HAP-1 (cell line): ENCODE measurements around the gene ZDHHC12.

Source experiments
- DNase-seq, 2 experiments: peaks; one replicate each; pipeline ENCODE4 v3.0.0-alpha.2; 2016 to 2020; ENCODE audit warnings: low spot score in 2 of 2
- H3K27me3 ChIP-seq: fragments of 250-450 bp; sonication (Bioruptor Pico); 2 replicates; pipeline ENCODE4 v1.5.1; 2020; ENCODE audit warnings: low read depth, mild to moderate bottlenecking, moderate library complexity
- H3K36me3 ChIP-seq: fragments of 250-450 bp; sonication (Bioruptor Pico); replicated peaks from 2 replicates; pipeline ENCODE4 v1.5.1; 2020; ENCODE audit warnings: mild to moderate bottlenecking
- H3K4me1 ChIP-seq: fragments of 250-450 bp; sonication (Bioruptor Pico); 2 replicates; pipeline ENCODE4 v1.5.1; 2020; ENCODE audit warnings: mild to moderate bottlenecking
- H3K4me3 ChIP-seq: fragments of 250-450 bp; sonication (Bioruptor Pico); 2 replicates; pipeline ENCODE4 v1.5.1; 2020; ENCODE audit warnings: mild to moderate bottlenecking, moderate library complexity
- H3K9me3 ChIP-seq: fragments of 250-450 bp; sonication (Bioruptor Pico); 2 replicates; pipeline ENCODE4 v1.5.1; 2020; ENCODE audit warnings: mild to moderate bottlenecking, moderate library complexity
- in situ Hi-C: fragments of 300-500 bp; cut with MboI; formaldehyde crosslinking; loops from 3 replicates; pipeline ENCODE4 v1.14.3; 2020; ENCODE audit warnings: low sequenced_read_pairs, inconsistent platforms, mixed read lengths

The ZDHHC12 gene, protein sequence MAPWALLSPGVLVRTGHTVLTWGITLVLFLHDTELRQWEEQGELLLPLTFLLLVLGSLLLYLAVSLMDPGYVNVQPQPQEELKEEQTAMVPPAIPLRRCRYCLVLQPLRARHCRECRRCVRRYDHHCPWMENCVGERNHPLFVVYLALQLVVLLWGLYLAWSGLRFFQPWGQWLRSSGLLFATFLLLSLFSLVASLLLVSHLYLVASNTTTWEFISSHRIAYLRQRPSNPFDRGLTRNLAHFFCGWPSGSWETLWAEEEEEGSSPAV

DNA sequence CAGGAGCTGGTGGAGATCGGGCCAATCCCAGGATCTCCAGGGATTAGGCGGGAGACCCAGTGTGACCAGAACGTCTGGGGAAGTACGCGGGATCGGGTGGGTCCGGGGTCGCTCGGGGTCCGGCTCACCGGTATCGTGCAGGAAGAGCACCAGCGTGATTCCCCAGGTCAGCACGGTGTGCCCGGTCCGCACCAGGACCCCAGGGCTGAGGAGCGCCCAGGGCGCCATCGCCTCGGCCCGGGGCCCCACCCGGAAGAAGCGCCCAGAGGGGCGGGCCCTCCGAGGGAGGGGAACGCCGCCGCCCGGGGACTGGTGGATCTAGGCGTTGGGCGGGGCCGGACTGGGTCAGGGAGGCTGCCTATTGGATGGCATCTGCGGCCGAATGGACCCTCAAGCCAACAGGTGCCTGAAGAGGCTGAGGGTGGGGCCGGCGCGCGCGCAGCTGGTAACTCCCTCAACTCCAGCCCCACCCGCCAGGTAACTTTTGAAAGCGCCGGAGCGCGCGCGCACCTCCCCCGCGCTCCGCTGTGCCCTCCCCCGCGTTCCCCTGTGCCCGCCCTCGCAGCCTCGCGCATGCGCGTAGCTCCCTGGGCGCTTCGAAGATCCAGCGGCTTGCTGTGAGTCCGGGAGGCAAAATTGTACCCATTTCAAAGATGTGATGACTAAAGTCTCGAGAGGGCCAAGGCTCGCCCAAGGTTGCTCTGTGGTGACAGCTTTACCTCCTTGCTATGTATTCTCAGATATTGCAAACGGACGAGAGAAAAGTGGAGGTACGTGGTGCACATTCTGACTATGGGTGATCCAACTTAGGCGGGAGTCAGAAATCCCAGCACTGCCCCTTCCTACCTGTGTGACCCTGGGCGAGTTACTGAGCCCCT is at the start of gene ZDHHC12:
TSS of gene ZDHHC12 (minus strand) at position 262 of the 878 bp plus-strand sequence. CDS start at position 228, 34 bp downstream.
- in situ Hi-C loops, result no loop called here
- DNase-seq, result peak; percentile 99 to 100
- H3K36me3 ChIP-seq, result peaks cover 28% of the 10 kb centered on the region
- peak within 1 kb of the TSS; percentile 86 for H3K4me3 ChIP-seq
- peaks cover 12% of the 10 kb centered on the region for H3K4me1 ChIP-seq
- no peaks in the 10 kb centered on the region for H3K27me3 ChIP-seq
- no peaks in the 10 kb centered on the region for H3K9me3 ChIP-seq

- no peaks in the 10 kb centered on the region for H3K27me3 ChIP-seq
- H3K36me3 ChIP-seq, result no peaks in the 10 kb centered on the region
- in situ Hi-C loops, result no loop called here
- 0 out of 2 replicates have a peak, but pooled peaks cover 5% of the 10 kb centered on the region for H3K9me3 ChIP-seq
- H3K4me3 ChIP-seq, result no peak overlapping the region
- no peak for DNase-seq
- H3K4me1 ChIP-seq, result peaks cover 3% of the 10 kb centered on the region
Observed at GRCh38 chr9:128773049-128773448, 49.1 kb upstream of the ZDHHC12 start.

DNA sequence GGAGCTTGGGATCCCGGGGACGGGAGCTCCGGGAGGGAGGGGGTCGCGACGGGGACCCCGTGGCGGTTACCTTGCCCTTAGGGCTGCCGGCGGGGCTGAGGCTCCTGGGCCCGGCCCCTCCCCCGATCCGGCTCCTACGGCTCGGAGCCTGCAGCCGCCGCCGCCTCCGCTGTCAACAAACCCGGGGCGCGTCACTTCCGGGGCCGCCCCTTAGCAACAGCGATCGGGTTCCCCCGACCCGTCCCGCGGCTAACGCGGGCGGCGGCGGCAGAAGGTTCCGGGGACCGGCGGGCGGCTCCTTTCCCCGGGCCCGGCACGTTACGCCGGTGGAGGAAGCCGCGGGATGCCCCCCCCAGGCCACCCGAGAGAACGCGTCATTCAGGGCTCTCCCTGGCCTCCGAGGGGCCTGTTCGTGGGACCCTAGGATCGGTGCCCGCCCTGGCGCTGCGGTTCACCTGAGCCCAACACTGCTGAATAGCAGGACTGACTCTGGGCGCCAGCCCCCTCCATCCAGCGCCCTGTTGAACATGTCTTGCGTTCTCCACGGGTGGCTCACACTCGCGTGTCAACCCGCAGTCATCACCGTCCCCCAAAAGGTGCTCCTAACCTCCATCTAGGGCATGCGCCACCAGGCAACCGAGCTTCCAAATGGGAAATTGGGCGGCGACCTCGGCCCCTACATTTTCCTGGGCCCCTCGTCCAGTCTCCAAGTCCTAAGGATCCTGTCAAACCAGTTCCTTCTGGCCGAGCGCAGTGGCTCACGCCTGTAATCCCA is 48.0 kb upstream of the ZDHHC12 start, which contains the start of gene ZER1:
TSS of gene ZER1 (minus strand) at position 183 of the 775 bp plus-strand sequence. CDS start 16,362 bp downstream, outside the sequence.
- in situ Hi-C loops, result no loop called here
- H3K4me3 ChIP-seq, result peak within 1 kb of the TSS; percentile 87
- 0 out of 2 replicates have a peak, but pooled peaks cover 4% of the 10 kb centered on the region for H3K9me3 ChIP-seq
- H3K4me1 ChIP-seq, result peaks cover 3% of the 10 kb centered on the region
- no peaks in the 10 kb centered on the region for H3K27me3 ChIP-seq
- no peaks in the 10 kb centered on the region for H3K36me3 ChIP-seq
- DNase-seq, result peak; percentile 73 to 92

- in situ Hi-C loops, result no loop called here
- peak in 1 of 2 experiments; percentile 30 for DNase-seq
- Histone ChIP-seq H3K9me3 (0 out of 2 replicates have a peak, but pooled peaks cover 3% of the 10 kb centered on the region), H3K4me3 (peak overlapping the region; percentile 87), H3K4me1 (peaks cover 3% of the 10 kb centered on the region), H3K27me3 (no peaks in the 10 kb centered on the region), H3K36me3 (no peaks in the 10 kb centered on the region)
Observed at GRCh38 chr9:128771094-128771721, 47.3 kb upstream of the ZDHHC12 start.

DNA sequence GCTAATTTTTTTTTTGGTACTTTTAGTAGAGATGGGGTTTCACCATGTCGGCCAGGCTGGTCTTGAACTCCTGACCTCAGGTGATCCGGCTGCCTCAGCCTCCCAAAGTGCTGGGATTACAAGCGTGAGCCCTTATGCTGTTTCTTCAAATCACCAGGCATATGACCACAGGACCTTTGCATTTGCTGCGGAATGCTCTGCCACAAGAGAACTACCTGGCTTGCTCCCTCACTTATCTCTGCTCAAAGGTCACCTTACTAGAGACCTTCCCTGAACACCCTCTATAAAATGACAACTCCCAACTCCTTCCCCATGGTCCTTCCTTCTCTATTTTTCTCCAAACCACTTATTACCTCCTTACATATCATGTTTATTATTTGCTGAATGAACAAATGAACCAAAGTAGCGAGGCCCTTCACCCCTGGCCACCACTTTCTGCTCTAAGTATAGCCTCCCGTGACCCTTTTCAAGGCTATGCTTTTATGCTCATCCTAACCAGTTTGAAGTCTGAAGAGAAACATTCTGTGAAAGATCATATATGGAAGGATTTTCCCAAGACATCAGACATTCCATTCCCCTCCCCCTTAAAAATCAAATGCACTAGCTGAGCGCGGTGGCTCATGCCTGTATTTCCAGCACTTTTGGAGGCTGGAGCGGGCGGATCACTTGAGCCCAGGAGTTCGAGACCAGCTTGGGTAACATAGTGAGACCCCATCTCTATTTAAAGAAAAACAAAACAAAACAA is 46.5 kb upstream of the ZDHHC12 start:
- no peak for DNase-seq
- H3K4me3 ChIP-seq, result peak overlapping the region; percentile 87
- H3K27me3 ChIP-seq, result no peaks in the 10 kb centered on the region
- H3K36me3 ChIP-seq, result no peaks in the 10 kb centered on the region
- no peaks in the 10 kb centered on the region for H3K9me3 ChIP-seq
- in situ Hi-C loops, result no loop called here
- H3K4me1 ChIP-seq, result peaks cover 3% of the 10 kb centered on the region

- in situ Hi-C loops, result no loop called here
- H3K4me3 ChIP-seq, result no peak overlapping the region
- no peaks in the 10 kb centered on the region for H3K27me3 ChIP-seq
- H3K4me1 ChIP-seq, result peaks cover 3% of the 10 kb centered on the region
- H3K9me3 ChIP-seq, result no peaks in the 10 kb centered on the region
- no peaks in the 10 kb centered on the region for H3K36me3 ChIP-seq
- no peak for DNase-seq
Observed at GRCh38 chr9:128768606-128769005, 44.7 kb upstream of the ZDHHC12 start.

- Histone ChIP-seq H3K4me3 (no peak overlapping the region), H3K4me1 (no peaks in the 10 kb centered on the region), H3K36me3 (no peaks in the 10 kb centered on the region), H3K27me3 (no peaks in the 10 kb centered on the region), H3K9me3 (no peaks in the 10 kb centered on the region)
- in situ Hi-C loops, result no loop called here
- no peak for DNase-seq
Observed at GRCh38 chr9:128765499-128765898, 41.6 kb upstream of the ZDHHC12 start.

- Histone ChIP-seq H3K4me1 (no peaks in the 10 kb centered on the region), H3K27me3 (no peaks in the 10 kb centered on the region), H3K36me3 (no peaks in the 10 kb centered on the region), H3K4me3 (no peak overlapping the region), H3K9me3 (no peaks in the 10 kb centered on the region)
- in situ Hi-C loops, result no loop called here
- DNase-seq, result no peak
Observed at GRCh38 chr9:128764361-128764760, 40.4 kb upstream of the ZDHHC12 start.

- in situ Hi-C loops, result no loop called here
- no peaks in the 10 kb centered on the region for H3K9me3 ChIP-seq
- no peaks in the 10 kb centered on the region for H3K4me1 ChIP-seq
- H3K4me3 ChIP-seq, result no peak overlapping the region
- no peaks in the 10 kb centered on the region for H3K27me3 ChIP-seq
- no peaks in the 10 kb centered on the region for H3K36me3 ChIP-seq
- no peak for DNase-seq
Observed at GRCh38 chr9:128762671-128763449, 38.9 kb upstream of the ZDHHC12 start.

DNA sequence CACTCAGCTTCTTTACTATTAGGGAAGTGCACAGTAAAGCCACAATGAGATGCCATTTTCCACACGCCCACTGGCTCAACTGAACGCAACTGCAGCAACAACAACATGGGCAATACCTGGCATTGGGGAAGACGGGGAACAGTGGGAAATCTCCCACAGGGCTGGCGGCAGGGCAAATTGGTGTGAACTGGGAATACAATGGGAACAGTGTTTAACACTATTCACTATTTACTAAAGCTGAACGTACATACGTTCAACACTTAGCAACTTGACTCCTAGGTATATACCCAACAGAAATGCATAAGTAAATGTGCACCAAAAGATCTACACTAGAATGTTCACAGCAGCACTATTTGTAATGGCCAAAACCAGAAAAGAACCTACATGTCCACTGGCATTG is 33.7 kb upstream of the ZDHHC12 start:
- H3K4me3 ChIP-seq, result no peak overlapping the region
- H3K4me1 ChIP-seq, result no peaks in the 10 kb centered on the region
- no peaks in the 10 kb centered on the region for H3K9me3 ChIP-seq
- in situ Hi-C loops, result no loop called here
- H3K27me3 ChIP-seq, result no peaks in the 10 kb centered on the region
- no peaks in the 10 kb centered on the region for H3K36me3 ChIP-seq
- no peak for DNase-seq

DNA sequence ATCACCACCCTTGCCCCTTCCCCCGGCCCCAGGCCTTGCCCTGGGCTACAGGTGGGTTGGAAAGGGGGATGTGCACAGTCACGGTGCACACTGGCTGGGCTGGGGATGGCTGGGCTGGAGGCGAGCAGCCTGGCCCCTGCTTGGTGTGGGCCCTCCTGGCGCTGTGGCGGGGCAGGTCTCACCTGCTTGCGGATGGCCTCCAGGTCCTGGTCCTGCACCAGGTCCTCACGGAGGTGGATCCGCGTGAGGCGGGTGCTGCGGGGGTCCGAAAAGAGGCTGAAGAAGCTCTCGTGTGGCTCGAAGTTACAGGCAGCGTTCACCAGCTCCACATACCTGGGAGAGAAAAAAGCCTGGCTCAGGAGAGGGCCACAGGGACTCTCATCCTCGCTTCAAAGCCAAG is 29.7 kb upstream of the ZDHHC12 start:
- H3K36me3 ChIP-seq, result 0 out of 2 replicates have a peak, but pooled peaks cover 3% of the 10 kb centered on the region
- no peaks in the 10 kb centered on the region for H3K9me3 ChIP-seq
- DNase-seq, result no peak
- no peaks in the 10 kb centered on the region for H3K27me3 ChIP-seq
- no peak overlapping the region for H3K4me3 ChIP-seq
- in situ Hi-C loops, result no loop called here
- H3K4me1 ChIP-seq, result no peaks in the 10 kb centered on the region

- no peaks in the 10 kb centered on the region for H3K27me3 ChIP-seq
Observed at GRCh38 chr9:128750926-128751595, 27.1 kb upstream of the ZDHHC12 start.

More at GRCh38 chr9:128750926-128751595, 27.1 kb upstream of the ZDHHC12 start:
- Histone ChIP-seq H3K4me3 (no peak overlapping the region), H3K36me3 (0 out of 2 replicates have a peak, but pooled peaks cover 3% of the 10 kb centered on the region), H3K4me1 (no peaks in the 10 kb centered on the region), H3K9me3 (no peaks in the 10 kb centered on the region)
- DNase-seq, result no peak
- in situ Hi-C loops, result no loop called here
